ENCODE results near the gene PPP4R2. TPM values are rescaled to one million over a fixed set of nuclear protein-coding genes. Genes with fewer than 3 reads are reported as not detected.

The PPP4R2 gene
- total and polyA plus RNA-seq, 2 of the 8 experiments (the other 6 are each of a cell fraction or from before 2014, with no cell fraction given) = 11.5 to 89.9 TPM

GRCh38 chr3:73068419-73068818 lies 71.8 kb downstream of the PPP4R2 start (continued):
- no peak for TF ChIP-seq RBBP5 (IDR thresholded peaks at IDR 0.05; ENCODE audit: borderline replicate concordance, low read depth, low read length)
- TF ChIP-seq KDM4A (IDR thresholded peaks at IDR 0.05; ENCODE audit: low read depth, low read length, severe bottlenecking) = no peak

Data from H1 (cell line).